HG03342 (cell line): ENCODE data around the gene MYLK.

Source experiments
- ATAC-seq: cut with Tn5 transposase; IDR thresholded peaks from one replicate; pipeline ENCODE4 v1.9.1; 2021; ENCODE audit warnings: mild to moderate bottlenecking, moderate library complexity; ENCODE audit not compliant: unreplicated experiment

MYLK gene

DNA sequence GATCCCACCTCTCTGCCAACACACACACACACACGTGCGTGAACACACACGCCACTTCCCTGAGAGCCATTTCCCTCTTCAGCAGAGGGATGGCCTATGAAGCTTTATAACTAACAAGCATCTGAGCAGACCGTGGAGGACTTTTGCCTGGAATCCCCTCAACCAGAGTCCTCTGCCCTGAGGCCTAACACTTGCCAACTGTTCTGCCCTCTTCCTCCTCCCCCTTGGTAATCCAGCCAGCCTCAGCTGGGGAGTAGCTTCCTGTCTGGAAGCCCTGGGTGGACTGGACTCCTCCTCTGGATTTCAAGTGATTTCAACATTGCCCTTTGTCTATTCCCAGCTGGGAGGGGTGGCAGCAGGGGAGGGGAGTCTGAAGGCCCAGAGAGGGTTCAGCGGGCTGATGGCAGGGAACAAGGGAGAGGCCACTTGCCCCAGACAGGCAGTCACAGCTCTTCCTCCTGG, 230.9 kb downstream of the MYLK start:
- no peak for ATAC-seq

DNA sequence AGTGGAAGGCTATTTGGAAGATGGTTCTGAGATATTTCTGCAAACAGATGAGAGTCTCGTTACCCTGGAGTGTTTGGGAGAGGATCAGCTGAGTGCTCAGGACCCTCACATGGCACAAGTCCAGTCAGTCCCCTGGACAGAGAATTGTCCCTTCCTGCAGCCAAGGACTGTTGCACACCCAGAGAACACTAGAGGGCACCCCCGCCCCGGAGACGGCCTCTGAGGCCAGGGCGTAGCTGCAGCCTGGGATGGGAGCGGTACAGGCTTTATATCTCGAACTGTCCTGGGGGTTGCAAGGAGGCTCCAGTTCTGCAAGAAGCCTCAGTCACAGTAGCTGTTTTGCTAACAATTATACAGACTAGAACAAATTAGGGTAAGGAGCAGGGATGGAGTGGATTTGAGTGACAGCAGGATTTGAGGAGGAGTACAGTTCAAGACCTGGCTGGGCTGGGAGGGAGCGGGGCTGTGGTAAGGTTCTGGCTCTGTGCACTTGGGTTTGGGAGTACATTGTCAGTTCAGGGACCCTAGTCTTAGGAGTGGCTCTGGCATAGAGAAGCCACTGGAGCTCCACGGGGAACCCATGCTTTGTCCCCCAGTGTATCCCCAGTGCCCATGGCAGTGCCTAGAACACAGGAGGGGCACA, 231.7 kb downstream of the MYLK start:
- ATAC-seq = no peak

DNA sequence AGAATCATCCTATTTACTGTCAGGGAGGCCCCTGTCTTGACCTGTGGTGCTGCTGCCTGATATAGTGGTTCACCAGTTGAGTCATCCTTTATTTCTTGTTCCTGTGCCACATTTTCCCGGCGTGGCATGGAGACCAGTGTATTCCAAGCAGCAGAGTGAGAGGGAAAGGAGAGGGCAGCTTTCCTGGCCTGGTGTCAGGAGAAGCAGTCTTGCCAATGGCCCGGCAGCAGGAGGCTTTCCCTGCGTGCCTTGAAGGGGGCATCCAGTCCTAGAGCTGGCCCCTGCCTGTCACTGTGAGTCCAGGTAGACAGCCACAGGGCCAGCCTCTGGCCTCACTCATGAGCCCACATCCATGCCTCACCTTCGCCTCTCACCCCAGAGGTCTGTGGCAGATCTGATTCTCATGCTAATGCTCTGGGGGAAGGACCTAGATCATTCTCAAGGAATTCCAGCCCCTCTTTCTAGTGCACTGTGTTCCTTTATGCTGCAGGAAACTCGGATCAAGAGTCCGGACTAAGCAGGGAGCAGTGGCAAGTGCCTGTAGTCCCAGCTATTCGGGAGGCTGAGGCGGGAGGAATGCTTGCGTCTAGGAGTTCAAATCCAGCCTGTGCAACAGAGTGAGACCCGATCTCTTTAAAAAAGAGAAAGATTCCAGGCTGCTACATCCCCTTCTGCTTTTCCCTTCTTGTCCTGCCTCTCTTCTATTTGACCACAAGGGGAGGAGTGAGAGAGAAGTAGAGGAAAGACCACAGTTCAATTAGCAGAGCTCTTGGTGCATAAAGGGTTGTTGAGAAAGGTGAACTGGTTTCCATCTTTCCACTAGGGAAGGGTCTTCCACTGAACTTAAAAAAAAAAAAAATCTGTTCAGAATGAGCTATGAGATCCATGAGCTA, 232.4 kb downstream of the MYLK start:
- no peak for ATAC-seq

DNA sequence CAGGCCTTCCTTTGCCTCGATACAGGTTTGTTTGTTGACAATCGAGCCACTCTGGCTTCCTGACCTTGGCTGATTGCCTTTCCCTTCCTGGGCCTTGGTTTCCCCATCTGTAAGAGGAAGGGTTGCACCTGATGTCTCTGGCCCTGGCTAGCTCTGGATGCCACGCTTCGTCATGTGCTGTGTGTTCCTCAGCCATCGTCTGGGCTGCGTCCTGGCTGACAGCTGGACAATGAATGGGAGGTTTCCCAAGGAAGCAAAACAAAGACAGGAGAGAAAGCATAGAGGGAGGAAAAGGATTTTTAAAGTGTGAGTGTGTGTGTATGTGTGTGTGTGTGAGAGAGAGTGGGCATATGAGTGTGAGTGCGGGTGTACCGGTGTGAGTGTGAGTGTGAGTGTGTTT, 234.0 kb downstream of the MYLK start:
- ATAC-seq = no peak

DNA sequence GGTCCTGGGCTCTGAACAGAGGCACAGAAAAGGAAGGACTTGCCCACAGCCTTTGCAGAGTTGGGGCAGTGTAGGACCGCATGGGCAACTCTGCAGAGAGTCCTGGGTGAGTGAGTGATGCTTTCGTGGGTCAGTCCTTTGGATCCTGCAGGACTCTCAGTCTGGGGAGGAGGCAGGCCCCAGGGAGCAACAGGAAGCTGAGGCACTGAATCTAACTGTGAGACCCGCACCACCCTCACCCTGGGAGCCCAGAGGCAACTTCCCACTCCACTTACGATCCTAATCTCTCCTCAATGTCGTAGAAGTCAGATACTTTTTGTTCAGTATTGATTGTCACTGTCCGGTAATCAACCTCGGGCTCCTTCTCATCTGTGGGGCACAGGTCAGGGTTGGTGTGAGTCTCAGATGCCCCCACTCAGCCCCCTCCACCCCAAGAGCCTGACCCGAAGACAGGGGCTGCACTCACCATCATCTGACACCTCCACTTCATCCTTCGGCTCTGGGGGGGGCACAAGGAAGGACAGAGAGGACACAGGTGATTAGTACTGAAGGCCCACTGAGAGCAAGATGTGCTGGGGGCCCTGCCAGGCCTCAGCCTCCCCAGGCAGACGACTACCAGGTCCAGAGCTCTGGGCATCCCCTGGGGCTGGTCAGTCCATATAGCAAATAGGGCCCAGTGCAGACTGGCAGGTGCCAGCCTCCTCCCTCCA, 235.3 kb downstream of the MYLK start:
- no peak for ATAC-seq

DNA sequence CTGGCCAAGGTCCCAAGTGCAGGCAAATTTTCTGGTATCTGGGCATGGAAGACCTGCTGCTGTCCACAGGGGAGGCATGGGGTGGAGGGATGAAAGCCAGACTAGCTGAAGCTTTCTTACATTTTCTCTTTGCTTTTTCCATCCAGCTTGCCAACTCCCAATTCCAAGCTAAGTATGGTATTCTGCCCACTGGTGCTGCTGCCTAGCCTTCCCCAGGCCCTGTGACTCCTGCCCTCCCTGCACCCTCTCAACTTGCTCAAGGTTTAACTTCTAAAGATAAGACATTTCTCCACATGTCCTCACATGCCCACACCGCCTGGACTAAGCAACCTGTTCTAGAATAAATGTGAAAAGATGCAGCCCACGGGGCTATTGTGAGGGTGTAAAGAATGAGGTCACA, 239.8 kb downstream of the MYLK start:
- no peak for ATAC-seq

DNA sequence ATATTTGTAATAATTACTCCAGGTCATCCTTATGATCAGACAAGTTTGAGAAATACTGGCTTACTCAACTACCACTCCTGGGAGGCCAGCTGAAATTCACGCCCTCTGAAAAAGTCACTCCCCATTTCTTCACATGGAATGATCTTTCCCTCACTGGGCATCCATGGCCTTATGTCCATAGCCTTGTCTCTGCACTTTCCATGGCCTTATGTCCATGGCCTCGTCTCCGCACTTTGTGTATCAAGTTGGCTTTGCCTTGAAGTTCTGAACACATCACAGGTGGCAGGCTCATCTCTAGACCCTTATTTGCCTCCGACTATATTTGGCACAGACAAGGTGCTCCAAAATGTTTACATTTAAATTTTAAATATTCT, 241.2 kb downstream of the MYLK start:
- no peak for ATAC-seq

DNA sequence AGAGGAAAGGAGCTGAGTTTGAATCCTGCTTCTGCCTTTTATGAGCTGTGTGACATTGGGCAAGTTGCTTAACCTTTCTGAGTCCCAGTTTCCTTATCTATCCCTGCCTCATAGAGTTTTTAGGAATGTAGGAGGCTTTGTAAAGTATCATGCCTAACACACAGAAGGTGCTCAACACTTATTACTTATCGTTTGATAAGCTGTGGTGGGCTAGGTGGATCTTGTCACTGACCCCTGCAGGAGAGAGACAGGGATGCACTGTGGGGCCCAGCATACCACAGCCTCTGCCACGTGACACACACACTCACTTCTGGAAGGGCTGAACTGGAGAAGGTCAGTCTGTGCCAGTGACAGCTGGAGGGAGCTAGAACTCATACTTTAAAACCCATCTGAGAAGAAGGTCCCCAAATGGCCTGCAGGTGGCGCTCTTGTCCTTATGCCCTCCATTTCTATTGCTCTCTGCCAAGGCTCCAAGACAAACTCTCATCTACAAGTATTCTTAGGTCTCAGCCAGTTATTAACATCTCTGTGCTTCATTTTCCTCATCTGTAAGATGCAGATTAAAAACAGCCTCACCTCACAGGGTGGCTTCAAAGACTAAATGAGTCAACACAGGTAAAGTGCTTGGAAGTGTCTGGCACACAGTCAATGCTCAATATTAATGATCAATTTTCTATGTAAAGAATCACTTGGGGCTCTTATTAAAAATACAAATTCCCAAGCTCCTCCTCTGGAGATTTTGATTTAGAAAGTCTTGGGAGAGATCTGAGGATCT, 241.8 kb downstream of the MYLK start:
- ATAC-seq = peak; percentile 87

DNA sequence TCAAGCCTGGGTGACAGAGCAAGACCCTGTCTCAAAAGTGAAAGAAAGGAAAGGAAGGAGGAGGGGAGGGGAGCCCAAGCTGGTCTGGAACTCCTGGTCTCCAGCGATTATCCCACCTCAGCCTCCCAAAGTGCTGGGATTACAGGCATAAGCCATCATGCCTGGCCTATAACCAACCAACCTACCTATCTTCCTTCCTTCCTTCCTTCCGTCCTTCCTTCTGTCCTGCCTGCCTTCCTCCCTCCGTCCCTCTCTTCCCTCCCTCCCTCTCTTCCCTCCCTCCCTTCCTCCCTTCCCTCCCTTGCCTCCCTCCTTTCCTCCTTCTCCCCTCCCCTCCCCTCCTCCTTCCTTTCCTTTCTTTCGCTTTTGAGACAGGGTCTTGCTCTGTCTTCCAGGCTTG, 242.6 kb downstream of the MYLK start:
- no peak for ATAC-seq

DNA sequence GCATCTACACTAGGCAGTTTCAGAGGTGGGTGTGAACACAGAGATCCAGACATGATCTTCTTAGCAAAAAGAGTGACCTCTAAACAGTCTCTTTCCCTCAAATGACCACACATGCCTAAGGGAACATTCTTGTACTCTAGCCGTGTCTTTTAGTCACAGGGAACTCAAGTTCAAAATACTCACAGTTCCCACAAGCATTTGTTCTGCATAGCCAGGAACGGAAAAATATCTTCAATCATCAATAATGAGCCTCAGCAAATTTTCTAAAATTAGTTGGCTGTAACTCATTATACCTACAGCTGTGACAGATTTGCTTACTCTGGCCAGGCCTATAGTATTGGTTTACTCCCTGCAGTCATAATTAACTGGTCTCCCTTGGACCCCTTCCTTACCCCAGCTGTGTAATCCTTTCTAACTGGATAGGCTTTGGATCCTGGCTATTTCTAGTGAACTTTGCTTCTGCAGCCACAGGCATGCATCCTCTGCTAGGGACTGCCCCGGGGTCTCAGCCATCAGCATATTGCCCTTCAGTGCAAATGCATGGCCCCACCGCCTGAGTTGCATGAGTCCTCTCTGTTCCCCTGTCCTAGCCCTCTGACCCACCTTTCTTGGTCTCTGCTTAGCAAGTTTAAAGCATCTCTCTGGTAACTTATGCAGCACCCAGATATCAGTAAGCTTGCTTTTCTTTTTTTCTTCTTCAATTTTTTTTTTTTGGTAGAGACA, 243.2 kb downstream of the MYLK start:
- ATAC-seq = no peak

DNA sequence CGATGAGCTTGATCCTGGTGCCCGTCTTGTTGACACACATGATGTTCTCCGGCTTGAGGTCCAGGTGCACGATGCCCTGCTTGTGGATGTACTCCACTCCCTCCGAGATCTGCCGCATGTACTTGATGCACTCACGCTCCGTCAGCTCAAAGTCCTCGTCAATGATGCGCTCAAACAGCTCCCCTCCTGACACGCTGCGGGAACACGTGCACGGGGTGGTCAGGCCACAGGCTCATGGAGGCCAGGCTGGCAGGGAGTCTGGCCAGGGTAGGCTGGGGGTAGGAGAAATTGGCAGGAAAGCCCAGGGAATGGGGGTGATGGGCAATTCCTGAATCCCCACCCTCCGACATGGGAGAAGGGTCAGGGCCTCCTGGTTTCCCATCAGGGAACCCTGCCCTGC, 243.8 kb downstream of the MYLK start:
- ATAC-seq = no peak

DNA sequence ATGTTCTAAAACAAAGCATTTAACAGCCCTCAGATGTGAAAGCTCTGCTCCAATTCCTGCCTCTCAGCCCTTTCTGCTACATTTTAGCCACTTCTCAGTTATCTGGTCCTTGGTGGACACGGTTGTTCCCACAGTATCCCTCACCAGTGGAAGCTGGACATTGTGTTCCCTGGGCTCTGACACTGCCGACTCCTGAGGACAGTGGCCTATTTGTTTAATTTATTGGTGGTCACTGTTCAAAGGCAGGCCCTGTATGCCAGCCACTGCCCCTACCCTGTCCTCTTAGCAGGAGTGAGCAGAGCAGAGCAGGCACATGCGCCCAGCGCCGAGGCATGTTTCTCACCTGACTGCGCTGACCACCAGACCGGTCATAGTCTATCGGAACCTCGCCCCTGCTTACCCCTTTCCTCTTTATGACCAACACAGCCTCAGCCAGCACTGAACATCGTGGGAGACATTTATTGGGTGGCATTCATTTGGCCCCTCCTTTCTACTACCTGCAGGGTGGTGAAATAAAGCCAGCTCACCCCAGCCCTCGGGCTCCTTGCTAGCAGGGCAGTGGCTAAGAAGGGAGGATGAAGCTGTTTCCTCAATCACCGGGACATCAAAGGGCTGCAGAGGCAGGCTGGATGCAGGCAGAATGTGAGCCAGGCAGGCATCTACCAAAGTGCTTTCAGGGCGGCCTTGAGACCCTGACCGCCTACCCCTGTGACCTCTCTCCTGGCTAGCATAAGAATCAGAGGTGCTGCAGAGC, 245.0 kb downstream of the MYLK start:
- ATAC-seq = no peak

DNA sequence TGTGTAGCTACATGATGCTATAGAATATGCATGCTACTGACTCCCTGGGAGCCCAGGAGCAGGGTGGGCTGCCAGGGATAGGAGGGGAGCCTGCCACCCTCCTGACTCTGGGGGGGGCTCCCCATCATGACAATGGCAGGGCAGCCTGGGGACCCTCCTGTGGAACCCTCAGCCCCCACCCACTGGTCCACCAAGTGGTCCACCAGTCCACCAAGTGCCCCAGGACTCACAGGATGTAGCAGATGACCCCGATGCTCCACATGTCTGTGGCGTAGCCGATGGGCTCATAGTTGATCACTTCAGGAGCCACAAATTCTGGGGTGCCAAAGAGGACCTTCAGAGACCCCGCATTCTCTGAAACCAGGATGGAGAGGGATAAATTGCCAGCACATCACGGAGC, 246.3 kb downstream of the MYLK start:
- no peak for ATAC-seq

DNA sequence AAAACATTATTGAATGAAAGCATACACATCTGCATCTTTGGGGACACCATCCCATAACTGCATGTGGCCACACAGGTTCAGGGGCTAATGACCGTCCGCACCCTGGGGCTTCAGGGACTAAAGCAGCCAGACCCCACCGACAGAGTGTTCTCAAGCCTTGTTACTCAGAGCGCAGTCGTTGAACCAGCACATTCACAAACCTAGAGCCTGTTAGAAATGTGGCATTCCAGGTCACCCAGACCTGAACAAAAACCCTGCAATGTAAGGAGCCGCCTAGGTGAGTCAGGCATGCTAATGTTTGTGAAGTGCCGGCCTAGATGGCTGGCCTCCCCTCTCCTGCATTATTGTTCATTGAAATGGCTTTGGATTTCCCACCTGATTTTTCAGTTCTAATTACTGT, 247.0 kb downstream of the MYLK start:
- ATAC-seq = no peak

DNA sequence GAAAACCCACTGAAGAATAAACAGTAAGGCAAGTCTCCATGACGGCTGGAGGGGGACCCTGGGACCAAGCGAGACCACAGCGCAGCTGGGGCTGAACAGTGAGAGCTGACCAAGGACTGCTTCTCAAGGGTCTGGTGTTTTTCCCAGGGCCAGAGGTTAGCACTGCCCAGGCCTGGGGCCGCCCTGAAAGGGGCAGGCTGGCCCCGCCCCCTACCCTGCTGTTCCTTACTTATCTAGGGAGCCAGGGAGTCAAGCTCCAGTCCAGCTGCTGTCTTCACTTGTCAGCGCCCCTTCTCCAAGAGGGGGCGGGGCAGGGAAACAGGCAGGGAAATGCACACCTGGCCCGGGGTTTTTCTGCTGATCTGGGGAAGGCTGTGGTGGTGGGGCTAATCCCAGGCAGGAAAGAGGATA, 247.7 kb downstream of the MYLK start:
- no peak for ATAC-seq

DNA sequence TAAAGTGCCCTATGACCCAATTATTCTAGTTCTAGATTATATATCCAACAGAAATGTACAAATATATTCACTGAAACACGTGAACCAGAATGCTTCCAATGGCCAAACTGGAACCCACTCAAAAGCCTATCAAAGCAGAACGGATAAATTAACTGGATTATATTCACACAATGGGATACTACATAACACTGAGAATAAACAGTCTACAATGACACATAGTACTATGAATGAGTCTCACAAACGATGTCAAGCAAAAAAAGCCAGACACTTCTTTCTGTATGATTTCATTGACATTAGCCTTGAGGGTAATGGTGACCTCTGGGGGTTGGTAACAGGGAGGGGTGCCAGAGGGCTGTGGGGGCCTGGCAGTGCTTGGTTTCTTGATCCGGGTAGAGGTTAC, 248.4 kb downstream of the MYLK start:
- ATAC-seq = no peak

DNA sequence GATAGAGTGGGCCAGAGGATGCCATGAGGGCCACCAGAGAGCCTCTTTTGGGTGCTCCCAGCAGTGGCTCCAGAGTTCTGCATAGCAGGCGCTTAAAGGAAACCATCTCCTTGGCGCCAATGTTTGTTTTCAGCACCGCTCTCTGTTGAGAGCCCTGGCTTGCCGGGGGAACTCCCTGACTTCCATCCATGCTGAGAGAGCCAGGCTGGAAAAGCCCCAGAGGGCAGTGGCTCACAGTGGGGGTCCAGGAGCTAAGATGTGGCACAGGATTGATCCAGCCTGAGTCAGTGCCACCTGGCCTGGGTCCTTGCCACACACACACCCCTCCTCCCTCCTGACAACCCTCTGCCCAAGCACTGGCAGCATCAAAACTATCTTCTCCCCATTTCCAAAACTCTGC, 248.9 kb downstream of the MYLK start:
- no peak for ATAC-seq

DNA sequence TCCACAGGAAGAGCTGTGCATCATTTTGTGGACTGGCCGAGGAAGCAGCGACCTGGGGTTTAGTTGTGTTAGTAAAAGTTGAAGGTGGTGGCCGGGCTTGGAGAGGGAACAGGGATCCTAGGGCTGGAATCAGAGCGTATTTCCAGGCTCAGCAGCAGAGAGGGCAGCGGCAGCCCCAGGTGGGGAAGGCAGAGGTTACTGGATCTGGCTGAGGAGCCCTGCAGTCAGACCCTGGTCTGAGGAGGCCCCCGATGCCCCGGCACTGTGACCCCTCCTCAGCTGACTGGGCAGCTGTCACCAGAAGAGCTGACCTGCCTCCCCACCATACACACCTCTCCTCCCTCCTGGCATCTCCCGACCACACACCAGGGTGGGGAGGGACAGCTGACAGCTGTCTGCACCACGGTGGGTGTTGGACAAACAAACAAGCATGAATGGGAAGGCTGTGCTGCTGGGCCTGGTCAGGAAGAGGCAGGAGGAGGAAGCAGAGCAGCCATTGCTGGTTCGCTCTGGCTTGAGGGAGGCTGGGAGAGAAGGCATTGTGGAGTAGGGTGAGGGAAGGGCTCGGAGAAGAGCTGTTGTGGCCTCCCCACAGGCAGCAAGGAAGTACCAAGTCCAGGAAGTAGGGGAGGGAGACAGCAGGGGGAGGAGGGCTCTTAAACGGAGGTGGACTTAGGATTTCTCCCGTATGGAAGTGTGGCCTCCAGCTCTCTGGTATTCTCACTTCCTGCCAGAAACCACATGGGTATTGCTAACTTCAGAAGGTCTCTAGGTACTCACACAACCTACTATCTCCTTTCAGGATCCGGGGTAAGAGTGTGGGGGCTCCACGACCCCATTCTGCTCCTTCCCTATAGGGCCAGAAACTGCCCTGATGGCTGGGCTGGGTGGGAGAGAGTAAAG, 249.7 kb downstream of the MYLK start:
- no peak for ATAC-seq

DNA sequence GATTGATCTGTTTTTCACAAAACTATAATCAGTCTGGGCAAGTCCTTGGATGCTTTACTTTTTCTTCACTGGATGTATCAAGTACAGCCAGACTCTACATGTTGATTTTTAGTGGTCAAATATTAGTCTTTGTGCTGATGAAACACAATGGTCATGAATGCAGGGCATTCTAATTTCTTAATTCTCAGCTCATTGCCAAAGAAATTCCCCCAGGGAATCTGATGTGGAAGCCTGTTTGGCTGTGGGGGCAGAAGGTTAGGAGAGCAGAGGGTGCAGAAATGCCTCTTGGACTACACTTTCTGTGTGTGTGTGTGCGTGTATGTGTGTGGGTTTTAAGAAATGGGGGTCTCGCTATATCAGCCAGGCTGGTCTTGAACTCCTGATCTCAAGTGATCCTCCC, 250.6 kb downstream of the MYLK start:
- ATAC-seq = no peak
